GM12801 (cell line): ENCODE measurements around the gene ASIC2.

ENCODE experiments used
- TF ChIP-seq, protein P1 (sequence below): IDR thresholded peaks from one replicate; pipeline ENCODE4 v1.5.1; 2011; ENCODE audit warnings: control low read depth; ENCODE audit not compliant: insufficient read length; ENCODE audit errors: extremely low read depth

ASIC2 gene

DNA sequence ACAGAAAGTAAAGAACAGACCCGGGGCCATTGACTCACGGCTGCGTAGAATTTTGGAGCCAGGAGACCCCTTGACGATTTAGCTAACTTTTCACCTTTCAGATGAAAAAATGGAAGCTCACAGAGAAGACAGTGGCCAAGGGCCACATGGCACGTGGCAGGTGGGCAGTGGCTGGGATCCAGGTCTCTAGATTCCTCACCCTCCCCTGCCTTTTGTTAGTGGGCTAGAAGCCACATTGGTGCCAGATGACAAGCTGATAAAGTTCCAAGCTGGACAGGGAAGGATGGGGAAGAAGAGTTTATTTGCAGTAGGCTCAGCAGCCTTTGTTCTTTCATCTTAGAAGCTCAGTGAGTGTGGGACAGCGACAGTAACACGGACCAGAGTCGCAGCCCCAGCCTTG is 195.7 kb downstream of the ASIC2 start:
- TF ChIP-seq, protein P1, sequence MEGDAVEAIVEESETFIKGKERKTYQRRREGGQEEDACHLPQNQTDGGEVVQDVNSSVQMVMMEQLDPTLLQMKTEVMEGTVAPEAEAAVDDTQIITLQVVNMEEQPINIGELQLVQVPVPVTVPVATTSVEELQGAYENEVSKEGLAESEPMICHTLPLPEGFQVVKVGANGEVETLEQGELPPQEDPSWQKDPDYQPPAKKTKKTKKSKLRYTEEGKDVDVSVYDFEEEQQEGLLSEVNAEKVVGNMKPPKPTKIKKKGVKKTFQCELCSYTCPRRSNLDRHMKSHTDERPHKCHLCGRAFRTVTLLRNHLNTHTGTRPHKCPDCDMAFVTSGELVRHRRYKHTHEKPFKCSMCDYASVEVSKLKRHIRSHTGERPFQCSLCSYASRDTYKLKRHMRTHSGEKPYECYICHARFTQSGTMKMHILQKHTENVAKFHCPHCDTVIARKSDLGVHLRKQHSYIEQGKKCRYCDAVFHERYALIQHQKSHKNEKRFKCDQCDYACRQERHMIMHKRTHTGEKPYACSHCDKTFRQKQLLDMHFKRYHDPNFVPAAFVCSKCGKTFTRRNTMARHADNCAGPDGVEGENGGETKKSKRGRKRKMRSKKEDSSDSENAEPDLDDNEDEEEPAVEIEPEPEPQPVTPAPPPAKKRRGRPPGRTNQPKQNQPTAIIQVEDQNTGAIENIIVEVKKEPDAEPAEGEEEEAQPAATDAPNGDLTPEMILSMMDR = no peak

DNA sequence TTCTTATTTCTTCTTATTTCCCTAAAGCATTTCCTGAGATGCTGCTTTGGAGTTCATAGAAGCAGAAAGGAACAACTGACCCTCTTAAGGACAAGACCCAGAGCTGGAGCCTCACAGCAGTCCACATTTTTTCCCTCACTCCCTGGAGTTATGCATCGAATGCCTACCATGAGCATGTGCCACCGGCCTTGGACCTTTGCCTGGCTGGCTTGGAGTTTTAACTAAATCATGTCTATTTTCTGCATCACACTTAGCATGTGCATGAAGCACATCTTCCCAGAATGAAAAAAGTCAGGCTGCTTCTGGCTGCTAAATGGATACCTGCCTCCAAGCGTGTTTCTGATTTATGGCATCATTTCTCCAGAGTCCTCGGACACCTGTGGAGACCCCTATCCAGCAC is 196.9 kb downstream of the ASIC2 start:
- TF ChIP-seq, protein P1 = no peak

DNA sequence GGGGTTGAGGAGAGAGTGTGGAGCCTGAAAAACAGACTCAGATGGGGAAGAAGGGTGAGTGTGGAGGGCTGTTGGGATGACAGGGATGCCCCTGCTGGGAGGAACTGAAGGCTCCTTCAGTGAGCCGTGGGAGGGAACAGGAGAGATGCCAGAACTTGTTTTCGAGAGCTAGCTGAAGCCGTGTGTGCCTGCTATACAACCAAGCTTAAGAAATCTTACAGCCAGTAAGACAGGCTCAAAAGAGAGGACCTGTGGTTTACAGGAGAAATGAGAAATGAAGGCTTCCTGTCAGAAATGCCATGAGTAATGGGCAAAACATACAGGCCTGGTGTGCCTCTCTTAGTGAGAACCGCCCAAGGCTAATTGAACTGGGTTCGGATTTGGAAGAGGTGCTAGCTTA is 201.8 kb downstream of the ASIC2 start:
- TF ChIP-seq, protein P1 = no peak

DNA sequence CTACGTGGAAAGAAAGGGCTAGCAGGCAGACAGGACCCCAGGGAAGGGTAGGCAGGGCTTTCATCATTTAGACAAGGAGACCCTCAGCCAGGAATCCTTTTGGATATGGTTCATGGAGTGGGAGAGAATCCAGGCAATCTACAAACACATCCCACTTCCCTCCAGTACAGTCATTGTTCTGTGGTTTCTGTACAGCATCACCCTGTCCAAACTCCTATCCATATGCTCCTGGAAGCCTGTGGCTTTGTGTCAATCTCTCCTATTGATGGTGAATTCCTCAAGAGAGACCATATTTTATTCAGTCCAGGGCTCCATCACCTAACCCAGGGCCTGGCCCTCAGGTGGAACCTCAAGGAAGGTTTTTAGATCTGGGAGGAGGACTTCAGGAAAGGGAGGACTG is 202.3 kb downstream of the ASIC2 start:
- TF ChIP-seq, protein P1 = no peak

DNA sequence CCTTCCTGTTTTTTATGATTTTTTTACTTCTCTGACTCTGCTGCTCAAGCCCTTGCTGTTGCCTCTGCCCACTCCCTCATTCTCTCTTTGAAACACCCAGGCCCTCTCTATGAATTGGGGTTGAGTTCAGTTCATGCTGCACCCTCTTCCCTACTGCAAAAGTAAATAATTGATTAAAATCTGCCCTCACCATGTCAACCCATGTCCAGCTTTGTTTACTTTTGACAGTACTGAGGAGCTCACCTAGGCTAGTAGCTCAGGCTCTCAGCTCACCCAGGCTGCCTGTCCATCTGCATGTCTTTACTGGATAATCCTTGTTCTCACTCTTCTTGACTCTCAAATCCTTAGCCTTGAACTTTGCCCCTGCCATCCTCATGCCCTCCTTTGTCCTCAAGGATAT is 206.2 kb downstream of the ASIC2 start:
- TF ChIP-seq, protein P1 = no peak

DNA sequence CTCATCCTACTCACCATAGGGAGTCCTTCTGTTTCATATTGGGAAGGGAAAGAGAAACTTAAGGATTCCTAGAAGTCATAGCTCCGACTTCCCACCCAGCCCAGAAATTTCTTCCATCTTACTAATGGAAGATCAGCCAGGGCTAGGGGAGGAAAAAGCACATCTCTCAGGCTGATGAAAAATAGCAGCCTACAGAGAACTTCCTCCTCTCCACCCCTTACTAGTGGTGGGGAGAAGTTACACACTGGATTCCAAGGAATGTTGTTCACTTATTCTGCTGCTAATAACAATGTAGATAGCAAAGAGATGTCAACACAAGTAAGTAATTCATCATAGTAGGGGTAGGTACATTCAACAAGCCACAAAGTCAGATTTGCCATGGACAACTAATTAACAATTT is 207.1 kb downstream of the ASIC2 start:
- TF ChIP-seq, protein P1 = no peak

DNA sequence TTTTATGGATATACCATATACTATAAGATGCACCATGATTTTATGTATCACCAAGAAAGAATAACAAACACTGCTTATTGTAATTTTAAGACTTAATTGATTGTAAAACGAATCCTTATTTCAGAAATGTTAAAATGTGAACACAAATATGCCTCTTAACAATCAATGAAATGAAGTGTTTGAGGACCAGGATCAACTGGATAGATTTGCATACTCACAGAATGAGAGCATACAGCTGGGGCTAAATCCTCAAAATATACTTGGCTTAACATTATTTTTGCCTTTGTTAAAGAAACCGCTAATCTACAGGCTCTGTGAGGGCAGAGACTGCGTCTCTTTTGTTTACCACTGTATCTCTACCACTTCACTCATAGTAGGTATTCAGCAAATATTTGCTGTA is 207.8 kb downstream of the ASIC2 start:
- TF ChIP-seq, protein P1 = no peak

DNA sequence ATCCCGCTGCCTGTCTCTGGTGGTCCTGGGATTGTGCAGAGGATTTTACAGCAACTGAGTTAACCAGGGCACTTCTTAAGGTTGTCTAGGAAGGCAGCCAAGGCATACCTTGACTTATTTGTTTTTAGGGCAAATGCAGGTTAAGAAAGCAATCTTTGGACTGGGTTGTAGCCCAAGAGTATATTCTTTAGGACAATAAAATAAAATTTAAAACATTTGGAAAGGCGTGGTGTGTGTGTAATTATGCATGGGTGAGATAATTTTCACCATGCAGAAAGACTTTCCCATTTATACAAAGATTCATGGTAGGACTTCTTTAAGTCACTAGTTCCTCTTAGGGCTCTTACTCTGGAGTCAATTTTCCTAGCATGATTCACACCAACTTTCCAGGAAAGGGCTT is 208.3 kb downstream of the ASIC2 start:
- TF ChIP-seq, protein P1 = no peak
